Karpas-422 (cell line): ENCODE data around the gene CXCL1. TPM values are rescaled to one million over a fixed set of nuclear protein-coding genes. Genes with fewer than 3 reads are reported as not detected.
"Not testable (repeated sequence)": the region's sequence is repeated elsewhere in the genome, so short reads cannot be mapped to it uniquely, and the experiment has no call there.

Source experiments
- DNase-seq: peaks from one replicate; pipeline ENCODE4 v3.0.0-alpha.2; 2015
- H2AFZ ChIP-seq: fragments of 200-600 bp; sonication (generic); 2 replicates; pipeline ENCODE4 v1.6.1; 2014; ENCODE audit warnings: antibody characterized with exemption, low read length, mixed read lengths
- H3K27ac ChIP-seq: fragments of 200-600 bp; sonication (generic); 2 replicates; pipeline ENCODE4 v1.5.1; 2014; ENCODE audit warnings: mild to moderate bottlenecking, low read length, moderate library complexity
- H3K27me3 ChIP-seq: fragments of 200-600 bp; sonication (generic); 2 replicates; pipeline ENCODE4 v1.6.1; 2014; ENCODE audit warnings: low read length, mixed read lengths
- H3K36me3 ChIP-seq: fragments of 200-600 bp; sonication (generic); 2 replicates; pipeline ENCODE4 v1.6.1; 2014; ENCODE audit warnings: low read length, mixed read lengths; ENCODE audit not compliant: insufficient read depth
- H3K4me1 ChIP-seq: fragments of 200-600 bp; sonication (generic); 2 replicates; pipeline ENCODE4 v1.6.1; 2014; ENCODE audit warnings: mild to moderate bottlenecking, low read length, mixed read lengths
- H3K4me2 ChIP-seq: fragments of 200-600 bp; sonication (generic); 2 replicates; pipeline ENCODE4 v1.6.1; 2014; ENCODE audit warnings: low read length, low read depth, mild to moderate bottlenecking; ENCODE audit not compliant: poor library complexity, severe bottlenecking
- H3K4me3 ChIP-seq: fragments of 200-600 bp; sonication (generic); 2 replicates; pipeline ENCODE4 v1.5.1; 2014; ENCODE audit warnings: mild to moderate bottlenecking, antibody characterized with exemption, low read length, mixed read lengths
- H3K79me2 ChIP-seq: fragments of 200-600 bp; sonication (generic); 2 replicates; pipeline ENCODE4 v1.6.1; 2014; ENCODE audit warnings: mild to moderate bottlenecking, low read length, mixed read lengths
- H3K9ac ChIP-seq: fragments of 200-600 bp; sonication (generic); 2 replicates; pipeline ENCODE4 v1.6.0; 2014; ENCODE audit warnings: low read length
- H3K9me2 ChIP-seq: fragments of 200-600 bp; sonication (generic), shearing (Covaris generic); replicated peaks from 2 replicates; pipeline ENCODE4 v1.6.0; 2014; ENCODE audit warnings: mild to moderate bottlenecking, low read length, moderate library complexity; ENCODE audit not compliant: insufficient read depth
- H3K9me3 ChIP-seq: fragments of 300-700, 200-600 bp; sonication (generic); 2 replicates; pipeline ENCODE4 v1.6.1; 2014; ENCODE audit warnings: low read length, mixed read lengths
- H4K20me1 ChIP-seq: fragments of 200-600 bp; sonication (generic); 2 replicates; pipeline ENCODE4 v1.6.1; 2014; ENCODE audit warnings: mild to moderate bottlenecking, antibody characterized with exemption, low read length, low read depth; ENCODE audit not compliant: insufficient read depth
- total RNA-seq: library from RNA; depleted of rRNA; stranded (reverse); fragments of >200 nt; shearing (Covaris generic); gene quantifications from 2 replicates; pipeline ENCODE4 v1.2.3, GENCODE V29; 2014; ENCODE audit warnings: low replicate concordance

CXCL1 gene
- total RNA-seq, 1 experiment from 2014 or later = not detected

DNA sequence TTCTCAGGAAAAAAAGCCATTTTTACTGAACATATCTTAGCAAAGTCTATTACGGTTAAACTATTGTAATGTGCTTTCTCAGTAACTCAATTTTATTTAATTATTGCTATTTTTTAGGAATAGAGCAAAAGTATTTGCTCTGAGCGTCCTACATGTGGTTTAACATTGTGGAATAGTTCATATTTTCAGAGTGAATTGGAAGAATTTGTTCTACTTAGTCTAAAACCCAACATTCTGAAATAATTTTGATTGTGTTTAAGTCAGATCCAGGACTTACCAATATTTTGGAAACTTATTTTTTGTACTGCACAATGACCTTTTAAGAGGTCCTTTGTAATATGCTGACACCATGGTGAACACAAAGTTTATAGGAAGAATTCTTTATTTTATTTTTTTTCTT is 27.2 kb downstream of the CXCL1 start:
- no peaks in the 10 kb centered on the region for H3K27me3 ChIP-seq
- no peaks in the 10 kb centered on the region for H3K36me3 ChIP-seq
- no peaks in the 10 kb centered on the region for H3K79me2 ChIP-seq
- H3K9me3 ChIP-seq = no peaks in the 10 kb centered on the region
- H3K4me3 ChIP-seq = no peak overlapping the region
- H3K4me2 ChIP-seq = no peak overlapping the region
- DNase-seq = no peak
- no peak overlapping the region for H2AFZ ChIP-seq
- H3K9me2 ChIP-seq = no peaks in the 10 kb centered on the region
- H3K9ac ChIP-seq = no peak overlapping the region
- H3K4me1 ChIP-seq = no peaks in the 10 kb centered on the region
- no peaks in the 10 kb centered on the region for H4K20me1 ChIP-seq
- H3K27ac ChIP-seq = no peak overlapping the region

DNA sequence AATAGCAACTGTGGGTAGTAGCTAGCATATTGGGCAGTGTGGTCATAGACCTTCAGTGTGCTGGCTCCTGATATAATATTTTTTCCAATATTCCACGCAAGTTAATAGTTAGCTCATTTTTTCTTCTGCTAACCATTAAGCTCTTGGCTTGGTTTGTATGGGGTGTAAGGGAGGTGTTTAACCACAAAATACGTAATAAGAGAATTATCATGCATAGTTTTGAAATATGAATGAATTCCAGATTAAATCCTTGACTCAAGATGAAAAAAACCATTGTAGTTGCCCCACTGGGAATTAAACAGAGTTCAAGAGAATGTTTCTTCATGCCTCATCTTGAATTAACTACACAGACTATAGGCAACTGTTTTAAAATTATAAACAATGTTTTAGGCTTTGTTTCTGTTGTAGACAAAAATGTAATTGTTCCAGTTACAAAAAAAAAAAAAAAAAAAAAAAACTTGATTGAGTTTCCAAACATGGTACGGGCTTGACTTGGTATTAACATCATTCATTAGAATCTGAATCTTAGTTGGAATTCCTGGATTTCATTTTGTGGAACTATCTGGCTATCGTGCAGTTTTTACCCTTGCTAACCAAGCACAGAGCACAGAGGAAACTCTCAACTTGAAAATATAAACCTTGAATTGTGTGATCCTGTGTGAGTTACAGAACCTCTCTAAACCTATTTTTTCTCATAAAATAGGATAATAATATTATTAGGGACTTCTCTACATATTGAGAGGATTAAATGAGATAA is 28.4 kb downstream of the CXCL1 start:
- Histone ChIP-seq H3K9ac (no peak overlapping the region), H3K79me2 (no peaks in the 10 kb centered on the region)

DNA sequence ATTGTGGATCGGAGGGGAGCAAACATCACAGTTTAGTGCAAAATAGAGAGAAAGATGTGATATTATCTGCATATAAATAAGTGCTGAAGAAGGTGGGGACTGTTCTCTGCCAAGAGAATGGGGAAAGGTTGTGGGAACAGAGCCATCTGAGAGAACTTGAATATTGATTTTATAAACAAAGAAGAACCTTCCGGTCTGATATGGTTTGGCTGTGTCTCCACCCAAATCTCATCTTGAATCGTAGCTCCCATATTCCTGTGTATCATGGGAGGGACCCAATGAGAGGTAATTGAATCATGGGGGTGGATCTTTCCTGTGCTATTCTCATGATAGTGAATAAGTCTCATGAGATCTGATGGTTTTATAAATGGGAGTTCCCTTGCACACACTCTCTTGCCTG is 30.1 kb downstream of the CXCL1 start:
- H3K4me3 ChIP-seq, DNase-seq, H3K9ac ChIP-seq, H3K27ac ChIP-seq, H2AFZ ChIP-seq, H4K20me1 ChIP-seq, H3K9me3 ChIP-seq, H3K9me2 ChIP-seq, H3K79me2 ChIP-seq, H3K27me3 ChIP-seq, H3K4me2 ChIP-seq, H3K4me1 ChIP-seq, H3K36me3 ChIP-seq: not testable (repeated sequence)

More for the DNA sequence above, 28.4 kb downstream of the CXCL1 start:
- H3K9me3 ChIP-seq = no peaks in the 10 kb centered on the region
- no peak overlapping the region for H3K4me2 ChIP-seq
- no peaks in the 10 kb centered on the region for H3K27me3 ChIP-seq
- H3K4me3 ChIP-seq = no peak overlapping the region
- no peaks in the 10 kb centered on the region for H3K4me1 ChIP-seq
- H2AFZ ChIP-seq = no peak overlapping the region
- H3K9me2 ChIP-seq = no peaks in the 10 kb centered on the region
- no peak overlapping the region for H3K27ac ChIP-seq
- H3K36me3 ChIP-seq = no peaks in the 10 kb centered on the region
- no peak for DNase-seq
- H4K20me1 ChIP-seq = no peaks in the 10 kb centered on the region

DNA sequence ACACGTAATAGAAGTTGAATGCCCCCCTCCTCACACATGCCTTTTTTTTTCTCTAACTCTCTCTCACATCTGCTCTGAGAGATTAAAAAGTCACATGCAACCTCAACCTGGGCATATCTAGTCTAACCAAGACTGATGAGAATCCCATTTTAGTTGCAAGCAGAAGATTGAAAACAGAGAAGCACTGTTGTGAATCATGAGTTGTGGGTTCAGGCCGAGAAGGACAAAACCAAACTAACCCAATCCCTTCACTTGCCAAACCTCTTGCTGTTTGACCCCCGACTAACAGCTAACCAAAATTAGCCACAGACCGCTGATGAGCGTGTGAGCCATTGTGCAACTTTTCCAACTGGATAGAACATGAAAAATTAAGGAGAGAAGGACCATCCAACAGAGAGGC is 31.8 kb downstream of the CXCL1 start:
- H2AFZ ChIP-seq = no peak overlapping the region
- no peaks in the 10 kb centered on the region for H4K20me1 ChIP-seq
- H3K4me2 ChIP-seq = no peak overlapping the region
- H3K36me3 ChIP-seq = no peaks in the 10 kb centered on the region
- no peak overlapping the region for H3K27ac ChIP-seq
- no peaks in the 10 kb centered on the region for H3K9me2 ChIP-seq
- H3K4me3 ChIP-seq = no peak overlapping the region
- H3K27me3 ChIP-seq = no peaks in the 10 kb centered on the region
- H3K9ac ChIP-seq = no peak overlapping the region
- H3K9me3 ChIP-seq = no peaks in the 10 kb centered on the region
- no peaks in the 10 kb centered on the region for H3K79me2 ChIP-seq
- no peaks in the 10 kb centered on the region for H3K4me1 ChIP-seq
- no peak for DNase-seq

DNA sequence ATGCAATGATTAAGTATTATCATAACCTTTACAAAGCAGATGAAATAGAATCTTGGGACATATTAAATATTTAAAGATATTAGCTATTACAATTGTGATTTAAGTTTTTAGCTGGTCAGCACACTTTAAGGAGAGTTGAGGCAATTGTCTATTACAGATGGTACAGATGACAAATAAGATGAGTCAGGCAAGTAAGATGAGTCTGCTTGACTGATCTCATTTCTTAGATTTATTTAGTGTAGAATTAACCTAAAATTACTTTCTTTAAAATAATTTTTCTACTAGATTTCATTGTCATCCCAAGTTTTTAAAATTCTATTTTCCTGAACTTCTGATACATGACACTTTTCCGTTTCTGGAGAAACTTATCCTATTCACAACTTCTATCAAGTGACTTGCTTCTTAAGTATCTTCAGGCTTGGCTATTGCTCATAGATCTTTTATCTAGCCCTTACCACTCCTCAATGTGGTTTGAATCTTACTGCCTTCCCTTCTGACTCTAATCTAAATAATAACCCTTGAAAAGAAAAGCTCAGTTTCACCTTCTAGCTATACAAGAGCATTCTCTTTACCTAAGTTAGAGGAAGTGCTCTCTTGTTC is 32.9 kb downstream of the CXCL1 start:
- H3K9me2 ChIP-seq = no peaks in the 10 kb centered on the region
- no peak overlapping the region for H3K27ac ChIP-seq

DNA sequence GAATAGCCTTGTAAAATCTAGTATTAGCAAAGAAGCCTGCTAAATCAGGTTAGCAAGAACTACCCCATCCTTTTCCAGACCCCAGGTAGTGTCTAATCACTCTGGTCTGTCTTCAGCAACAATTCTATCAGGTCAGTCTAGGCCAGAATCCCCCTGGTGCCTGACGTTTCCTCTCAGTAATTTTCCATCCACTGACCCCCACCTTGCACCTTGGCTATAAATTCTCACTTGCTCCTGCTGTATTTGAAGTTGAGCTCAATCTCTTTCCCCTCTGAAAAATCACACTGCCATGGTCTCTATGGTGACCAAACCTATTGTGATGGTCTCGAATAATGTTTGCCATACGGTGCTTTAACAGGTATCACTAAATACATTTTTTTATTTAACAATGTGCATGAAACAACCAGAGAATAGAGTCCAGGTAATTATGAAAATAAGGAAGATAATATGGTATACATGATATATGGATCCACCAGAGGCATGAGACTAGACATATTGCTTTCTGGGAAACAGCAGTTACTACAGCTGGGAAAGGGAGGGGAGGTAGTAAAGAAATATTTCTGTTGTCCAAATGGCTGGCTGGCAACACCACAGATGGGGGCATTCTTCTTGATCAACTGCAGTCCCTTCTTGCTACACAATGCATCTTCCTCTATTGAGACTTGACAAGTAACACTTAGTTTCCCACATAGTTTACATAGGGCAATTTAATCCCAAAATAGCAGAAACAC is 33.8 kb downstream of the CXCL1 start:
- Histone ChIP-seq H4K20me1 (no peaks in the 10 kb centered on the region), H3K4me1 (no peaks in the 10 kb centered on the region), H3K9ac (no peak overlapping the region), H3K4me3 (no peak overlapping the region), H3K79me2 (no peaks in the 10 kb centered on the region), H3K9me2 (no peaks in the 10 kb centered on the region), H3K27me3 (no peaks in the 10 kb centered on the region), H3K27ac (no peak overlapping the region), H2AFZ (no peak overlapping the region), H3K9me3 (no peaks in the 10 kb centered on the region), H3K4me2 (no peak overlapping the region), H3K36me3 (no peaks in the 10 kb centered on the region)
- DNase-seq = no peak

More for the DNA sequence above, 32.9 kb downstream of the CXCL1 start:
- H3K9me3 ChIP-seq = no peaks in the 10 kb centered on the region
- no peaks in the 10 kb centered on the region for H3K27me3 ChIP-seq
- no peak overlapping the region for H3K4me2 ChIP-seq
- no peak overlapping the region for H3K4me3 ChIP-seq
- H3K36me3 ChIP-seq = no peaks in the 10 kb centered on the region
- no peaks in the 10 kb centered on the region for H3K4me1 ChIP-seq
- no peaks in the 10 kb centered on the region for H4K20me1 ChIP-seq
- no peak overlapping the region for H3K9ac ChIP-seq
- no peak for DNase-seq
- no peak overlapping the region for H2AFZ ChIP-seq
- H3K79me2 ChIP-seq = no peaks in the 10 kb centered on the region

DNA sequence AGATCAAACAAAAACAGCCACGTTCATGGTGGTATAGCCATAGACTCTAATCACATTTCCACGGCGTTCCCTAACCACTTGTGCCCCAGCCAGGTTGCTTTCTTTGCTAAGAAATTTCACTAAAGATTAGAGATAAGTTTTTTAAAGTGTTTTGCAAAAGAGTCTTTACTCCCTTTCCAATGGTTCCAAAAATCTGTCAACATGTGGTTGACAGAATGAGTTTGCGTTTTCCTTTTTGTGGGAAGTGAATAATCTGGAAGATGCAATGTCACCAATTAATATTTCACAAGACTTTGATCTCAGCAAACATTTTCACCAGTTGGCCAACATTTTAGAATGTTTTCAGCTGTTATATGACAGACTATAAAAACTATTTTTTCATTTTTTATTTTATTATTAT is 35.3 kb downstream of the CXCL1 start:
- no peak overlapping the region for H2AFZ ChIP-seq
- H3K36me3 ChIP-seq = no peaks in the 10 kb centered on the region
- H4K20me1 ChIP-seq = no peaks in the 10 kb centered on the region
- no peak overlapping the region for H3K27ac ChIP-seq
- H3K4me3 ChIP-seq = no peak overlapping the region
- H3K4me1 ChIP-seq = no peaks in the 10 kb centered on the region
- no peak overlapping the region for H3K9ac ChIP-seq
- no peaks in the 10 kb centered on the region for H3K9me2 ChIP-seq
- no peaks in the 10 kb centered on the region for H3K79me2 ChIP-seq
- H3K27me3 ChIP-seq = no peaks in the 10 kb centered on the region
- no peaks in the 10 kb centered on the region for H3K9me3 ChIP-seq
- DNase-seq = no peak
- no peak overlapping the region for H3K4me2 ChIP-seq

DNA sequence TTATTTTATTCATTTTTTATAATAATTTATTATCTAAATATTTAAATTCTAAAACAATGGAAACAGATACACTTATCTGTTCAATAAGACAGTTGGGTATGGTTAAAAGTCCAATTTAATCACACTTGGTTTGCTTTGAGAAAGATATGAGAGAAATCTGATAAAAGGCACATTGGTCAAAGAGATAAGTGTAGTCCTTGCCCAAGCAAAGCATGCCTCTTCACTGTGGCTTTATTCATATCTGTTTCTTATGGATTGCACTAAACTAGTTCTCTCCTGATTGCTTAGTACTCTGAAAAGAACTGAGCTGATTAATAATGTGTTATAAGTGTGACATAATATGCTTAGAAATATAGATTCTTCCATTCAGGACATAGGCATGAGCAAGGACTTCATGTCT is 39.8 kb downstream of the CXCL1 start:
- Histone ChIP-seq H3K4me2 (no peak overlapping the region), H3K9me3 (no peaks in the 10 kb centered on the region), H3K36me3 (no peaks in the 10 kb centered on the region), H3K27ac (no peak overlapping the region), H3K9ac (no peak overlapping the region), H3K27me3 (no peaks in the 10 kb centered on the region), H3K79me2 (no peaks in the 10 kb centered on the region), H4K20me1 (no peaks in the 10 kb centered on the region), H3K4me1 (no peaks in the 10 kb centered on the region), H2AFZ (no peak overlapping the region), H3K4me3 (no peak overlapping the region), H3K9me2 (no peaks in the 10 kb centered on the region)
- no peak for DNase-seq
